ENCODE results near the gene MAFF. TPM values are rescaled to one million over a fixed set of nuclear protein-coding genes. Genes with fewer than 3 reads are reported as not detected.

MAFF gene
- polyA plus RNA-seq, 1 of the 3 experiments (the other 2 are of a cell fraction) = 7.9 TPM

GRCh38 chr22:38221908-38222796 is 20.4 kb downstream of the MAFF start:
- H3K9ac ChIP-seq = no peak overlapping the region
- no peak overlapping the region for H3K27ac ChIP-seq (ENCODE audit: low read depth in 2 of 2, low read length in 1 of 2)
- no peaks in the 10 kb centered on the region for H3K9me3 ChIP-seq
- peaks cover 0 to 10% of the 10 kb centered on the region in 2 experiments for H3K36me3 ChIP-seq (replicated peaks in 1 of 2; ENCODE audit: control insufficient read depth in 1 of 2, insufficient read depth in 2 of 2, low read length in 1 of 2)
- no peak overlapping the region for H2AFZ ChIP-seq (ENCODE audit: low read depth)
- no peaks in the 10 kb centered on the region for H3K9me2 ChIP-seq
- CTCF ChIA-PET = no interaction called here
- H3K4me2 ChIP-seq = no peak overlapping the region
- no peak for TF ChIP-seq MEF2A (IDR thresholded peaks at IDR 0.05; ENCODE audit: borderline replicate concordance, low read depth)
- TF ChIP-seq SMC3 (IDR thresholded peaks at IDR 0.05; ENCODE audit: low read depth, low read length) = no peak
- TF ChIP-seq TAF1 (IDR thresholded peaks at IDR 0.05; ENCODE audit: borderline replicate concordance, low read depth, low read length) = no peak
- TF ChIP-seq JUND (IDR thresholded peaks at IDR 0.05) = no peak
- no peak for TF ChIP-seq RAD21 (IDR thresholded peaks at IDR 0.05; ENCODE audit: low read length)
- no peak for TF ChIP-seq EZH2phosphoT487 (IDR thresholded peaks at IDR 0.05; ENCODE audit: borderline replicate concordance, low read depth)
- no peak for TF ChIP-seq RFX5 (IDR thresholded peaks at IDR 0.05; ENCODE audit: low read length)
- TF ChIP-seq, protein P1, sequence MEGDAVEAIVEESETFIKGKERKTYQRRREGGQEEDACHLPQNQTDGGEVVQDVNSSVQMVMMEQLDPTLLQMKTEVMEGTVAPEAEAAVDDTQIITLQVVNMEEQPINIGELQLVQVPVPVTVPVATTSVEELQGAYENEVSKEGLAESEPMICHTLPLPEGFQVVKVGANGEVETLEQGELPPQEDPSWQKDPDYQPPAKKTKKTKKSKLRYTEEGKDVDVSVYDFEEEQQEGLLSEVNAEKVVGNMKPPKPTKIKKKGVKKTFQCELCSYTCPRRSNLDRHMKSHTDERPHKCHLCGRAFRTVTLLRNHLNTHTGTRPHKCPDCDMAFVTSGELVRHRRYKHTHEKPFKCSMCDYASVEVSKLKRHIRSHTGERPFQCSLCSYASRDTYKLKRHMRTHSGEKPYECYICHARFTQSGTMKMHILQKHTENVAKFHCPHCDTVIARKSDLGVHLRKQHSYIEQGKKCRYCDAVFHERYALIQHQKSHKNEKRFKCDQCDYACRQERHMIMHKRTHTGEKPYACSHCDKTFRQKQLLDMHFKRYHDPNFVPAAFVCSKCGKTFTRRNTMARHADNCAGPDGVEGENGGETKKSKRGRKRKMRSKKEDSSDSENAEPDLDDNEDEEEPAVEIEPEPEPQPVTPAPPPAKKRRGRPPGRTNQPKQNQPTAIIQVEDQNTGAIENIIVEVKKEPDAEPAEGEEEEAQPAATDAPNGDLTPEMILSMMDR (IDR thresholded peaks at IDR 0.05) = no peak
- TF ChIP-seq FOSL2 (IDR thresholded peaks at IDR 0.05; ENCODE audit: borderline replicate concordance, low read depth) = no peak
- TF ChIP-seq RXRA (IDR thresholded peaks at IDR 0.05; ENCODE audit: borderline replicate concordance, low read depth) = no peak
- no peak for TF ChIP-seq GATA2 (CRISPR knock-in tag; IDR thresholded peaks at IDR 0.05)
- no peak overlapping the region for H3K4me3 ChIP-seq (ENCODE audit: low read depth in 2 of 2, low read length in 1 of 2)
- H4K20me1 ChIP-seq (ENCODE audit: insufficient read depth) = no peaks in the 10 kb centered on the region
- H3K27me3 ChIP-seq (ENCODE audit: insufficient read depth) = no peaks in the 10 kb centered on the region
- H3K4me1 ChIP-seq (ENCODE audit: control insufficient read depth in 1 of 2, insufficient read depth in 2 of 2, low read depth in 1 of 2, low read length in 1 of 2) = peaks cover 0 to 14% of the 10 kb centered on the region in 2 experiments; a peak in 2 of 4 replicates
- H3F3A ChIP-seq (replicated peaks; ENCODE audit: insufficient read depth) = peaks cover 4% of the 10 kb centered on the region
- WGBS (ENCODE audit: low lambda C conversion rate) = 91% methylated on average over 9 of the region's 25 CpGs
- DNase-seq = no peak
- POLR2A ChIA-PET = no interaction called here
- no peaks in the 10 kb centered on the region for H3K79me2 ChIP-seq (ENCODE audit: insufficient read depth)

DNA sequence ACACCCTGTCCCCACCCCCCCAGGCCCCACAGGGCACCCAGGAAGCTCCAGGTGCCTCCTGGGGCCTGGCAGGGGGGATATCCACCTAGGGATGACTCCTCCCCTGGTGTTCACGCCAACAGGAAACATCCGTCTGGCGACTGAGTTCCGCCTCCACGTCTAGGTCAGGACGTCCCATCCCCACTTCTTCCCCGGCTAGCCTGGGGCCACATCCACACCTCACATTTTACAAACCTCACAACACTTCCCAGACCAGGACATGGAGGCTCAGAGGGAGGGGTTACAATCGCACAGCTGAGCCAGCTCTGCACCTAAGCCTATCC is 21.0 kb downstream of the MAFF start:
- H3K9ac ChIP-seq = no peak overlapping the region

More for the DNA sequence above, 21.0 kb downstream of the MAFF start:
- H3F3A ChIP-seq (replicated peaks; ENCODE audit: insufficient read depth) = peaks cover 4% of the 10 kb centered on the region
- ChIA-PET POLR2A (no interaction called here), CTCF (interaction anchor here (0.8 kb wide), 1 partner anchor 36 kb away, joined by 3 read pairs; no protein-coding TSS in a partner anchor)
- H2AFZ ChIP-seq (ENCODE audit: low read depth) = no peak overlapping the region
- H3K9me2 ChIP-seq = no peaks in the 10 kb centered on the region
- peaks cover 0 to 14% of the 10 kb centered on the region in 2 experiments; a peak in 2 of 4 replicates for H3K4me1 ChIP-seq (ENCODE audit: control insufficient read depth in 1 of 2, insufficient read depth in 2 of 2, low read depth in 1 of 2, low read length in 1 of 2)
- H3K9me3 ChIP-seq = no peaks in the 10 kb centered on the region
- no peak for DNase-seq
- no peak overlapping the region for H3K27ac ChIP-seq (ENCODE audit: low read depth in 2 of 2, low read length in 1 of 2)
- H3K36me3 ChIP-seq (replicated peaks in 1 of 2; ENCODE audit: control insufficient read depth in 1 of 2, insufficient read depth in 2 of 2, low read length in 1 of 2) = peaks cover 0 to 10% of the 10 kb centered on the region in 2 experiments
- no peaks in the 10 kb centered on the region for H3K27me3 ChIP-seq (ENCODE audit: insufficient read depth)
- H3K4me3 ChIP-seq (ENCODE audit: low read depth in 2 of 2, low read length in 1 of 2) = no peak overlapping the region
- H3K4me2 ChIP-seq = no peak overlapping the region
- WGBS (ENCODE audit: low lambda C conversion rate) = 80% methylated on average over 2 of the region's 8 CpGs
- no peaks in the 10 kb centered on the region for H3K79me2 ChIP-seq (ENCODE audit: insufficient read depth)
- no peaks in the 10 kb centered on the region for H4K20me1 ChIP-seq (ENCODE audit: insufficient read depth)
- TF ChIP-seq NRF1 (IDR thresholded peaks at IDR 0.05; ENCODE audit: low read depth, low read length) (no peak), EP300 (IDR thresholded peaks at IDR 0.05; ENCODE audit: borderline replicate concordance in 1 of 2, low read depth in 1 of 2, low read length in 1 of 2) (no peak), EZH2phosphoT487 (IDR thresholded peaks at IDR 0.05; ENCODE audit: borderline replicate concordance, low read depth) (no peak), FOXJ3 (CRISPR knock-in tag; IDR thresholded peaks at IDR 0.05) (no peak), SIN3A (IDR thresholded peaks at IDR 0.05; ENCODE audit: borderline replicate concordance, low read depth, low read length) (no peak), SMC3 (IDR thresholded peaks at IDR 0.05; ENCODE audit: low read depth, low read length) (no peak), FOSL2 (IDR thresholded peaks at IDR 0.05; ENCODE audit: borderline replicate concordance, low read depth) (no peak), GABPA (IDR thresholded peaks at IDR 0.05; ENCODE audit: low read depth) (no peak), FOXM1 (IDR thresholded peaks at IDR 0.05; ENCODE audit: low read depth) (no peak), MEF2A (IDR thresholded peaks at IDR 0.05; ENCODE audit: borderline replicate concordance, low read depth) (no peak), MAX (IDR thresholded peaks at IDR 0.05; ENCODE audit: low read depth) (no peak), YY1 (IDR thresholded peaks at IDR 0.05; ENCODE audit: low read depth) (no peak), USF2 (IDR thresholded peaks at IDR 0.05; ENCODE audit: borderline replicate concordance, low read depth, low read length) (no peak)
- TF ChIP-seq, protein P1 (IDR thresholded peaks at IDR 0.05) = no peak
- TF ChIP-seq, protein P2, sequence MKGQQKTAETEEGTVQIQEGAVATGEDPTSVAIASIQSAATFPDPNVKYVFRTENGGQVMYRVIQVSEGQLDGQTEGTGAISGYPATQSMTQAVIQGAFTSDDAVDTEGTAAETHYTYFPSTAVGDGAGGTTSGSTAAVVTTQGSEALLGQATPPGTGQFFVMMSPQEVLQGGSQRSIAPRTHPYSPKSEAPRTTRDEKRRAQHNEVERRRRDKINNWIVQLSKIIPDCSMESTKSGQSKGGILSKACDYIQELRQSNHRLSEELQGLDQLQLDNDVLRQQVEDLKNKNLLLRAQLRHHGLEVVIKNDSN (IDR thresholded peaks at IDR 0.05; ENCODE audit: borderline replicate concordance, low read depth) = no peak
